ENCODE measurements around the gene TPD52L1.

The TPD52L1 gene

DNA sequence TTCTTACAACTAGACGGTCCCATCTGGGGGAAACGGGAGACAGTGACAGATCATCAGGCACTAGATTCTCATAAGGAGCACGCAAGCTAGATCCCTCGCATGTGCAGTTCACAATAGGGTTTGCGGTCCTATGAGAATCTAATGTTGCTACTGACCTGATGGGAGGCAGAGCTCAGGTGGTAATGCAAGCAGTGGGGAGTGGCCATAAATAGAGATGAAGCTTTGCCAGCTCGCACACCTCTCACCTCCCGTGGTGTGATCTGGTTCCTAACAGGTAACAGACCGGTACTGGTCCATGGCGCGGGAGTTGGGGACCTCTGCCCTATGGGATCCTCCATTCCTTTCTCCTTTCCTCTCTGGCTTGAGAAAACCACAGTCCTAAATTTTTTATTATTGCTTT is 63.8 kb downstream of the TPD52L1 start:
- no peak for TF ChIP-seq ZFX (IDR thresholded peaks at IDR 0.05; ENCODE audit: borderline replicate concordance)
- TF ChIP-seq, protein P1, sequence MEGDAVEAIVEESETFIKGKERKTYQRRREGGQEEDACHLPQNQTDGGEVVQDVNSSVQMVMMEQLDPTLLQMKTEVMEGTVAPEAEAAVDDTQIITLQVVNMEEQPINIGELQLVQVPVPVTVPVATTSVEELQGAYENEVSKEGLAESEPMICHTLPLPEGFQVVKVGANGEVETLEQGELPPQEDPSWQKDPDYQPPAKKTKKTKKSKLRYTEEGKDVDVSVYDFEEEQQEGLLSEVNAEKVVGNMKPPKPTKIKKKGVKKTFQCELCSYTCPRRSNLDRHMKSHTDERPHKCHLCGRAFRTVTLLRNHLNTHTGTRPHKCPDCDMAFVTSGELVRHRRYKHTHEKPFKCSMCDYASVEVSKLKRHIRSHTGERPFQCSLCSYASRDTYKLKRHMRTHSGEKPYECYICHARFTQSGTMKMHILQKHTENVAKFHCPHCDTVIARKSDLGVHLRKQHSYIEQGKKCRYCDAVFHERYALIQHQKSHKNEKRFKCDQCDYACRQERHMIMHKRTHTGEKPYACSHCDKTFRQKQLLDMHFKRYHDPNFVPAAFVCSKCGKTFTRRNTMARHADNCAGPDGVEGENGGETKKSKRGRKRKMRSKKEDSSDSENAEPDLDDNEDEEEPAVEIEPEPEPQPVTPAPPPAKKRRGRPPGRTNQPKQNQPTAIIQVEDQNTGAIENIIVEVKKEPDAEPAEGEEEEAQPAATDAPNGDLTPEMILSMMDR (IDR thresholded peaks at IDR 0.05) = no peak
- no peak overlapping the region for H3K27ac ChIP-seq

DNA sequence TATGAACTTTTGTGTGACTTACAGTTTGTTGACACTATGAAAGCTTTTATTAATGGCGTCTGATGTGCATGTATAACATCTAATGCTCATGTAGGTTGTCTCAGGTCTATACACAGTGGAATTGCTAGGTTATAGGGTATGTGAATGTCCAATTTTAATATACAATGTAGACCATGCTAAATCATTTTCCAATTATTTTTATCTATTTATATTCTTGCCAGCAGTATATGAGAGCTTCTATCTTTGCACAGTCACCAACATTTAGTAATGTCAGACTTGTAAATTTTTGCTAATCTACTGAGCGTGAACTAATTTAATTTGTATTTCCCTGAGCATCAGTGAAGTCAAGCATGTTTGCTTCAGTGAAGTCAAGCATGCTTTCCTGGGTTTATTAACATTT is 64.4 kb downstream of the TPD52L1 start:
- no peak overlapping the region for H3K27ac ChIP-seq
- TF ChIP-seq ZFX (IDR thresholded peaks at IDR 0.05; ENCODE audit: borderline replicate concordance) = no peak
- TF ChIP-seq, protein P1 (IDR thresholded peaks at IDR 0.05) = no peak

DNA sequence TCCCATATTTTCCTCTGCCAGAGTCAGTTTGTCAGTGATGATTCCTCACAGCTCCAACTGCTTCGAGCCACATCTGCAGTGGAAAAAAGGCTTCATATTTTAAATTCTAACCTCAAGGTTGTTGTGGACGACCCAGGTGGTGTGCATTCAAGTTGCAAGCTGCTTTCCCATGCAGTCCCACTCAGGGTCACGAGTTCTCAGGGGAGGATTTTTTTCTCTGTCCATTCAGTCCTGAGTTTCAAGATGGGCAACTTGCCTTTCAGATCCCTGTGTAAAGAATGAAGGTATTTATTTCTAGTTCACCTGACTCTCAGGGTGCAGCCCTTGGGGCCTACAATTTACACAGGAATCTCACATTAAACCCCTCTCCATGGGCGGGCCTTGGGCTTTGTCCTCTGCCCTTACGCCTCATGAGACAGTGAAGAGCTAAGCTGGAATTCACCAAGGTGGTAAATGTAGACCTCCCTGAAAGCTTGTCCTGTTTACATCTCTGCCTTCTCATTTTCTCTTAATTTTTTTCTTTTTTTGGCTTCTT is 65.9 kb downstream of the TPD52L1 start:
- no peak overlapping the region for H3K27ac ChIP-seq
- no peak for TF ChIP-seq ZFX (IDR thresholded peaks at IDR 0.05; ENCODE audit: borderline replicate concordance)
- TF ChIP-seq, protein P1 (IDR thresholded peaks at IDR 0.05) = no peak

DNA sequence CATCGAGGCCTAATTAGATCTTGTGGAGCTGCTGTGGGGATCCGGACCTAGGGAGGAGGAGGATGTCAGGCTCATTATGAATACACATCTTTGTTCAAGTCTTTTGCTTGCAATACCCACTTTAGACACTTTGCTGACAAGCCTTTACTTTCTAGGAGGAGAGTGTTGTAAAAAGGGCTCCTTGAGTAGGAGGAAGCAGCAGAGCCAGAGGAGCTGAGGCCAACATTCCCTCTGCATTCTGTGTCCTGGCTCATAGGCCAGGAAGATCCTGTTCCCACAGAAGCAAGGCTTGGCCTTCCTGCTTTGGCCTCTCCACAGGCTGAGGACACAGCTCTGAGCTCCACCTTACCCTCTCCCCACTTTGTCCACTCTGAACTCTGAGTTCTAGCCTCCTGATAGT is 67.1 kb downstream of the TPD52L1 start:
- TF ChIP-seq, protein P1 (IDR thresholded peaks at IDR 0.05) = no peak
- no peak for TF ChIP-seq ZFX (IDR thresholded peaks at IDR 0.05; ENCODE audit: borderline replicate concordance)
- no peak overlapping the region for H3K27ac ChIP-seq

DNA sequence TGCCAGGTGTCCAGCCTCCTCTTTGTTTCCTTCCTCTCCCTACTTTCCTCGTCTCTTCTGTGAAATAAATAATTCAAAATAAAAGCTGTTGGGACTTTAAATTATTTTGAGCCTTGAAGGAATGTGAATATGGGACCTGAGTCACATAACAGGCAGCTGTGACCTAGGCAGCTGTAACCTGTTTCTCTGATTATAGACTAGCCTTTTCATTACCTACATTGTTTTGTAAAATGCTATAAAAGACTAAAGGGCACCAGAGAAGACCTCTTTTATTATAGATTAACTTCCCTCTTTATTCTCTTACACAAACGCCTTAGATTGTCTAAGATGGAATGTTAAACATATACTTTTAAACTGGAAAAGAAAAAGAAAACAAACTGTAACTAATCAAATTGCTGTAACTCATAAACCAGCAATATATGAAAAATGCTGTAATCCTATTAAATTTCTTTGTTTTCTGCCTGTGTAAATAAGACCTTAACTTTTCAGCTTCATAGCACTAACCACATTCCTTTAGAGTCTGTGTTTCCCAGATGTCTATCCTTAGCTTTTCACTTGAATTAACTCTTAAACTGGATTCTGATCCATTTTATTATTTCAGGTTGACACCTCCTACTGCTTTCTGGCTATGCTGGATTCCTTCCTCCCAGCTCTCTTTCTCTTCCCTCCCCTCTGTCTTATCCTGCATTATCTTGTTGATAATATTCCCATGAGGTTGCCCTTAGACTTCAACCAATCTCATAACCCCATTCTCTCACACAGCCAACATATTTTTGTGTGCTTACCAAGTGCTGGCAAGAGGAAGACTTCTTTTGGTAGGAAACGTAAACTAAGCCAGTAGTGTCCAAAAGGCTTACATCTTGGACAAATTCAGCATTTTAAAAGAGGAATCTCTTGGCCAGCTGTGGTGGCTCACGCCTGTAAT is 69.2 kb downstream of the TPD52L1 start:
- TF ChIP-seq, protein P1 (IDR thresholded peaks at IDR 0.05) = no peak
- no peak for TF ChIP-seq ZFX (IDR thresholded peaks at IDR 0.05; ENCODE audit: borderline replicate concordance)
- H3K27ac ChIP-seq = no peak overlapping the region

DNA sequence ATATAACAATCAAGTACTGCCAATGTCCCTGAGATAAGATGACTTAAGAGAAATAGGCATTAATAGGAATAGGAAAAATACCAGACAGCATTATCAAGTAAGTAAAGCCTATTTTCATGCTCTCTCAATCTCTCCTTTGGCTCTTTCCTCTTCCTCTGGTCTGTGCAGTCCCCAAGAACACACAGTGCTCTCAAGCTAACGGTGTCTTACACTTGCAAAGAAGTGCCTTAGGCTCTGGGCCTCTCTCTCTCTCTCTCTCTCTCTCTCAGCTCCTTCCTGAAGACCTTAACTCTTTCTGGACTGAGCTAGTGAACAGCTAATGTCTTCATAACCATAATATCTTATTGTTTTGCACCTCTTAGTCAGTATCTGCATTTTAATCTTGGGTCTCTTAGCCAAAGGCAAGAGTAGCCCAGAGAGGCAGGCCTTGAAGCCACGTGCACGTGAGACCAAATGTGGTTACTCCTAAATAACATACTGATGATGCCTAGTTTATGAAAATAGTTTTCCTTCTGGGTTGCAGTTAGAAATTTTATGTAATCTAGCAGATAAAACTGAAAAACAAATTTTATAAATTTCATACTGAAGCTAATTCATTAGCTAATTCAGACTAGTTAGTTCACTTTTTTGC is 70.8 kb downstream of the TPD52L1 start:
- TF ChIP-seq, protein P1 (IDR thresholded peaks at IDR 0.05) = no peak
- no peak for TF ChIP-seq ZFX (IDR thresholded peaks at IDR 0.05; ENCODE audit: borderline replicate concordance)
- H3K27ac ChIP-seq = no peak overlapping the region

DNA sequence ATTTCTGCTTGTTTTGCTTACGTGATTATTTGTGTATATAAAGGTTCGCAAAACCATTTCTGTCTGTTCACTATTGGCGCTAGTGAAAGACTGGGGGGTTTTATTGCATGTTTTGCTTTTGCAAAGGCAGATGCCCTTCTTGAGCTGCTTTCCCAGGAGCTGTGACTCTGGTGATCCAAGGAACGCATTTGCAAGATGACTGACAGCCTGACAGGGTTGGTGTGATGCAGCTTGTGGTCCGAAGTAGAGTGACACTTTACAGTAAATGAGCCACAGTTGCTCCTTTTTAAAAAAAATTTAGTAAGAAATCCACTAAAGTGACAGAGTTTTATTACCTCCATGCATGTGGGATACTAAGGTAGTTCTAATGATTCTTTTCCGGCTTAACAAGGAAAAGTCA is 73.7 kb downstream of the TPD52L1 start:
- TF ChIP-seq, protein P1 (IDR thresholded peaks at IDR 0.05) = no peak
- no peak for TF ChIP-seq ZFX (IDR thresholded peaks at IDR 0.05; ENCODE audit: borderline replicate concordance)
- H3K27ac ChIP-seq = no peak overlapping the region

All from 22Rv1 (cell line).